K562 (cell line): Measurements from ENCODE around the gene ACO2. TPM values are rescaled to one million over a fixed set of nuclear protein-coding genes. Genes with fewer than 3 reads are reported as not detected.

ENCODE experiments used
- ATAC-seq: fragments of 200-7000 bp; cut with Tn5 transposase; 3 replicates; pipeline ENCODE4 v1.9.1; 2020; ENCODE audit warnings: moderate library complexity
- BruUV-seq: library from RNA; stranded (reverse); fragments of 400-500 nt; replicated peaks from 2 replicates; lab custom pipeline; 2021; lab: Mats Ljungman, UMichigan
- CTCF ChIA-PET: fragments of 300-600 bp; formaldehyde crosslinking; extraction: SDS; loops from one replicate; lab custom pipeline; 2021; ENCODE audit warnings: low intra/inter-chr PET ratio; lab: Yijun Ruan, JAX
- POLR2A ChIA-PET: fragments of 300-600, 350-650 bp; sonication (Branson Sonifier 250); formaldehyde crosslinking; extraction: SDS; loops from one replicate; lab custom pipeline; 2021; ENCODE audit warnings: antibody characterized with exemption, inconsistent platforms; lab: Yijun Ruan, JAX
- DNase-seq, 4 experiments: peaks; one replicate each; pipeline versions ENCODE4 v3.0.0 to v3.0.0-alpha.2; 2011 to 2018; ENCODE audit warnings: low spot score in 3 of 4, mixed read lengths in 3 of 4; ENCODE audit errors: extremely low read depth in 1 of 4
- FAIRE-seq: peaks from 2 replicates; lab custom pipeline; 2011; peaks lifted over from hg19 to GRCh38; lab: Jason Lieb, UNC
- H2AFZ ChIP-seq: 2 replicates; pipeline ENCODE4 v1.6.0; 2011; ENCODE audit warnings: low read depth, low read length, control low read depth, inconsistent platforms
- H3K27ac ChIP-seq: fragments of 200-600 bp; 3 replicates; pipeline ENCODE4 v1.8.0; 2011; ENCODE audit warnings: low read depth, mild to moderate bottlenecking, control low read depth, inconsistent platforms, low read length, moderate library complexity, mixed read lengths; ENCODE audit errors: extremely low read depth
- H3K27me3 ChIP-seq, 2 experiments: fragments of 300-600 bp in 1 of 2; 2 replicates in 1 of 2; 3 replicates in 1 of 2; pipeline versions ENCODE4 v1.6.0 to v1.8.0; 2011; ENCODE audit warnings: inconsistent platforms in 2 of 2, low read length in 2 of 2, mild to moderate bottlenecking in 1 of 2, mixed read lengths in 1 of 2, moderate library complexity in 1 of 2; ENCODE audit not compliant: control insufficient read depth in 2 of 2, insufficient read depth in 2 of 2
- H3K36me3 ChIP-seq: fragments of 300-600 bp; 3 replicates; pipeline ENCODE4 v1.8.0; 2011; ENCODE audit warnings: mild to moderate bottlenecking, low read length, inconsistent platforms; ENCODE audit not compliant: control insufficient read depth, insufficient read depth
- H3K4me1 ChIP-seq, 2 experiments: fragments of 200-600 bp in 1 of 2; replicated peaks in 1 of 2; 2 replicates in 1 of 2; 3 replicates in 1 of 2; pipeline versions ENCODE4 v1.5.1 to v1.8.0; 2011; ENCODE audit warnings: inconsistent platforms in 2 of 2, low read length in 2 of 2, mild to moderate bottlenecking in 1 of 2, mixed read lengths in 1 of 2, moderate library complexity in 1 of 2; ENCODE audit not compliant: control insufficient read depth in 2 of 2, insufficient read depth in 2 of 2
- H3K4me2 ChIP-seq: 2 replicates; pipeline ENCODE4 v1.6.1; 2011; ENCODE audit warnings: low read length, control low read depth, inconsistent platforms, mixed read lengths; ENCODE audit not compliant: insufficient read depth
- H3K4me3 ChIP-seq: fragments of 200-600 bp; sonication (generic), shearing (Covaris generic); 2 replicates; pipeline ENCODE4 v1.5.1; 2016; ENCODE audit warnings: control low read depth, inconsistent platforms
- H3K79me2 ChIP-seq: fragments of 200-600 bp; 3 replicates; pipeline ENCODE4 v1.8.0; 2011; ENCODE audit warnings: low read length, inconsistent platforms; ENCODE audit not compliant: control insufficient read depth, insufficient read depth
- H3K9ac ChIP-seq, 2 experiments: 2 replicates each; pipeline versions ENCODE4 v1.6.0 to v1.6.1; 2011; ENCODE audit warnings: low read depth in 2 of 2, low read length in 2 of 2, control low read depth in 1 of 2, inconsistent platforms in 1 of 2, mild to moderate bottlenecking in 1 of 2, mixed read lengths in 1 of 2; ENCODE audit not compliant: insufficient read depth in 1 of 2
- H3K9me1 ChIP-seq: one replicate; pipeline ENCODE4 v1.6.0; 2011; ENCODE audit warnings: inconsistent platforms, mild to moderate bottlenecking, low read length, moderate library complexity; ENCODE audit not compliant: control insufficient read depth, insufficient read depth
- H3K9me3 ChIP-seq: replicated peaks from 2 replicates; pipeline ENCODE4 v1.5.1; 2011; ENCODE audit warnings: low read depth, low read length, inconsistent platforms; ENCODE audit not compliant: control insufficient read depth, insufficient read depth
- H4K20me1 ChIP-seq: replicated peaks from 2 replicates; pipeline ENCODE4 v1.6.1; 2011; ENCODE audit warnings: low read length, inconsistent platforms, mixed read lengths; ENCODE audit not compliant: control insufficient read depth, insufficient read depth
- MIER1 ChIP-seq: fragments of 450-650 bp; IDR thresholded peaks from 2 replicates; pipeline ENCODE4 v1.6.1; 2016; ENCODE audit warnings: antibody characterized with exemption, mild to moderate bottlenecking, low read depth
- MTF1 ChIP-seq: fragments of 250-450 bp; sonication (Bioruptor Pico); IDR thresholded peaks from 2 replicates; pipeline ENCODE4 v1.9.0; 2021; ENCODE audit warnings: moderate library complexity, mild to moderate bottlenecking, inconsistent platforms, borderline replicate concordance
- RBM25 ChIP-seq: fragments of 200-400 bp; formaldehyde crosslinking; IDR thresholded peaks from 2 replicates; pipeline ENCODE4 v1.6.1; 2018; ENCODE audit warnings: low read length, low read depth, moderate library complexity; ENCODE audit not compliant: severe bottlenecking
- SIRT6 ChIP-seq: IDR thresholded peaks from one replicate; pipeline ENCODE4 v1.6.1; 2012; ENCODE audit warnings: low read depth, mild to moderate bottlenecking, control low read depth, inconsistent platforms, low read length, moderate library complexity
- WGBS: fragments of 100-300 bp; shearing (Covaris generic); methylation state at CpG from one replicate; pipeline ENCODE4 v1.1.6; 2016; ENCODE audit warnings: low coverage, mixed read lengths; ENCODE audit not compliant: insufficient coverage; ENCODE audit errors: missing lambda C conversion rate; 5-methylcytosine and 5-hydroxymethylcytosine counted together
- in situ Hi-C: fragments of 300-500 bp; cut with MboI; formaldehyde crosslinking; loops from 4 replicates; pipeline ENCODE4 v1.15.0; 2018; ENCODE audit warnings: inconsistent platforms, mixed read lengths
- intact Hi-C: fragments of 100-400 bp; cut with micrococcal nuclease; formaldehyde crosslinking; loops from 2 replicates; pipeline ENCODE4 v1.14.2; 2022
- polyA plus RNA-seq, 8 experiments: library from polyadenylated mRNA; depleted of rRNA in 4 of 8; stranded (reverse) in 5 of 8; unstranded in 3 of 8; fragments of >200 nt; fragmentation: Nextera tagmentation in 2 of 8; fragmentation: Illumina TruSeq in 1 of 8; extraction: Ambion mirVana in 2 of 8; extraction: Trizol in 1 of 8; gene quantifications; 2 replicates each; pipeline versions ENCODE4 v1.2.1 to v1.2.3, GENCODE V29; 2011 to 2014; ENCODE audit warnings: inconsistent platforms in 1 of 8, missing spikeins in 1 of 8
- total RNA-seq, 7 experiments: library from RNA; depleted of rRNA in 6 of 7; stranded (reverse); fragments of >200 nt in 6 of 7; fragmentation: Illumina TruSeq in 2 of 7; extraction: Trizol in 2 of 7; gene quantifications; 2 replicates each; pipeline versions ENCODE4 v1.2.1 to v1.2.3, GENCODE V29; 2011 to 2021; ENCODE audit warnings: low replicate concordance in 1 of 7

The ACO2 gene
- total and polyA plus RNA-seq, 9 of the 15 experiments (the other 6 are each of a cell fraction or from before 2014, with no cell fraction given): 16.2 to 119 (median 43.2) TPM

DNA sequence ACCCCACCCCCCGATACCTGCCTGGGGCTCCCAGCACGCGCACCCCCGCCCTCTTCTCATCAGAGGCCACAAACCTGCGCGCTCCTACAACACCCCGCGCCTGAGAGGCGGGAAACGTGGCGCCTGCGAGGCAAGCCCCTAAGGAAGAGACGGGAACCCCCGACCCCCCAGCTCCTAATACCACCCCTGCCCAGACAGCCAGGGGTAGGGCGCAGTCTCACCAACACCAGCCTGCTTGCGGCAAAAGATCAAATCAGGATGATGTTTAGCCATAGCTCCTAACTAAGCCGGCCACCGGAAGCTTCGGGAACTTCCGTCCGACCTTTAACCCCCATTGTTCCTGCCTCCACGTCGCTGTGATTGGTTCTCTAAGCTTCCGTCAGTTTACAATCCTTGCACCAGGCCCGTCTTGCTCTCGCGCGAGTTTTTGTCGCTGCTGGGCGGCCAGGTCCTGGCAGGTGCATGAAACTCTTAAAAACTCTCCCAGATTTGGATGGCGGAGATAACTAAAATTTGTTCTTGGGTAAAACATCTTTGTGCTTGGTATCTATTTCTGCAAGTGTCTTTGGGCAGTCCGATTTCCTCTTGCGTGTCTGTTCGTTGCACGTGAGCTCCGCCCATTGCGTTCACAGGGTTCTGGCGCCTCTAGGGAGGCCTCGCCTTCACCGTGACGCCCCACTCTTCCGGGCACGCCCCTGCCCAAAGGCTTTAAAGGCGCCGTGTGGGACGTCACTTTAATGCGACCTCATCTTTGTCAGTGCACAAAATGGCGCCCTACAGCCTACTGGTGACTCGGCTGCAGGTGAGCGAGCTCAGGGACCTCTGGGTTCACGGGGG is at the start of gene ACO2, which contains the start of gene PHF5A (continued):
- TF ChIP-seq MTF1 (CRISPR knock-in tag): no peak

DNA sequence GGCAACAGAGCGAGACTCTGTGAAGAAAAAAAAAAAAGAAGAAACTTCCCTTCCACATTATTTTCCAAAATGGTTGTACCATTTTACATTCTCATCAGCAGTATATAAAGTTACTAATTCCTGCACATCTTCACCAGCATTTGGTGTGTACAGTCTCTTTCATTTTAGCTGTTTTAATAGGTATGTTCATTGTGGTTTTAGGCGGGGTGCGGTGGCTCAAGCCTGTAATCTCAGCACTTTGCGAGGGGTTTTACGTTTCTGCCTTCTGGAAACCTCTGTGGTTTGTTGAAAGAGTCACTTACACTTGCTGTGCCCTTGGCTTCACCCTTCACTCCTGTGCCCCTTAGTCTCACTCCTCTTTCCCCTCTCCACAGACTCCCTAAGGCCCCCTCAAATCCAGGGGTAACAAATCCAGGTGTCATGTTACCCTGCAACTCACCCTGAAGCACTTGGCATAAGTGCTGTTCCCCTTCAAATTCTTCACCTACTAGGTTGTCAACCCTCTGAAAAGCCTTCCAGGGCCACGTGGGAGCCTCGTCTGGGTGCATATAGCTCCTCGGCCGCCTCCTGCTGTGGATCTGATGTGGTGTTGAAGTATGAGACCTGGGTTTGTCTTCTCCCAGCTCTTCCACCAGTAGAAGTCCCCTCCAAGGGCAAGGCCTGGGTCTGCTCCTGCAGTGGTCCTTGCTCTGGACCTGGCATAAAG is 43.1 kb upstream of the ACO2 start:
- Histone ChIP-seq H3K9ac (no peak overlapping the region), H2AFZ (no peak overlapping the region)
- intact Hi-C loops: no loop called here
- POLR2A ChIA-PET: interaction anchor here (1.2 kb wide), 1 partner anchor 11 kb away, joined by 3 read pairs; no protein-coding TSS in a partner anchor
- TF ChIP-seq RBM25 (peak; percentile 71), SIRT6 (no peak), MIER1 (no peak)
- TF ChIP-seq, all 486 proteins: peak for 1
- Histone ChIP-seq H3K4me2 (no peak overlapping the region), H3K4me1 (no peaks in the 10 kb centered on the region; a peak in 1 of 5 replicates), H4K20me1 (no peaks in the 10 kb centered on the region), H3K4me3 (no peak overlapping the region), H3K79me2 (no peaks in the 10 kb centered on the region), H3K27me3 (no peaks in the 10 kb centered on the region), H3K9me3 (no peaks in the 10 kb centered on the region), H3K27ac (no peak overlapping the region), H3K36me3 (no peaks in the 10 kb centered on the region), H3K9me1 (no peaks in the 10 kb centered on the region)
- in situ Hi-C loops: no loop called here
- BruUV-seq: no TSS peak
- 56% methylated on average over 8 of the region's 9 CpGs for WGBS
- DNase-seq (no peak), FAIRE-seq (no peak), ATAC-seq (no peak; the same call in 2 of the 3 replicates)
- CTCF ChIA-PET: no interaction called here
